GOT3 (cell line): ENCODE results near the gene CSMD2.
"Not testable (repeated sequence)": the region's sequence is repeated elsewhere in the genome, so short reads cannot be mapped to it uniquely, and the experiment has no call there.

Source experiments
- DNase-seq: peaks from one replicate; lab custom pipeline; 2025; ENCODE audit warnings: mixed read lengths; lab: John Stamatoyannopoulos, UW

Gene CSMD2

GRCh38 chr1:34052565-34052964, 112.5 kb downstream of the CSMD2 start:
- DNase-seq: no peak

DNA sequence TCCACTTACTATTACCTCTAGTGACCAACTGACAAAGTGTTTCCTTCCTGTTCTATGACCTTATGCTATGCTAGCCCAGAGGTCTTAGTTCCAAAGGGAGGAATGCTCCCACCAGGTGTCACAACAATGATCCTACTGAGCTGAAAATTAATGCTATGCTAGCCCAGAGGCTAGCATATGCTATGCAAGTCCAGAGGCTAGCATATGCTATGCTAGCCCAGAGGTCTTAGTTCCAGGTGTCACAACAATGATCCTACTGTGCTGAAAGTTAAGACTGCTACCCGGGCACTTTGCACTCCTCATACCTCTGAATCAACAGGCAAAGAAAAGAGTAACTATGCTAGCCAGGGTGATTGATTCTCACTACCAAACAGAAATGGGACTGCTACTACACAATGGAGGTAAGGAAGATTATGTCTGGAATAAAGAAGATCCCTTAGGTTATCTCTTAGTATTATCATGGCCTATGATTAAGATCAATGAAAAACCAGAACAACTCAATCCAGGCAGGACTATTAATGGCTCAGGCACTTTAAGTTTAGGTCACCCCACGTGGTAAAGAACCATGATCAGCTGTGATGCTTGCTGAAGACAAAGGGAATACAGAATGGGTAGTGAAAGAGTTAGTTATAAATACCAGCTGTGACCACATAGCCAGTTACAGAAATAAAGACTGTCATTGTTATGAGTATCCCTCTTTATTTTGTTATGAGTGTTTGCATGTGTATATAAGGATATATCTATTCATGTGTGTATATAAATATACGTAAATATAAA, 114.1 kb downstream of the CSMD2 start:
- no peak for DNase-seq

GRCh38 chr1:34049994-34050393, 115.0 kb downstream of the CSMD2 start:
- no peak for DNase-seq

DNA sequence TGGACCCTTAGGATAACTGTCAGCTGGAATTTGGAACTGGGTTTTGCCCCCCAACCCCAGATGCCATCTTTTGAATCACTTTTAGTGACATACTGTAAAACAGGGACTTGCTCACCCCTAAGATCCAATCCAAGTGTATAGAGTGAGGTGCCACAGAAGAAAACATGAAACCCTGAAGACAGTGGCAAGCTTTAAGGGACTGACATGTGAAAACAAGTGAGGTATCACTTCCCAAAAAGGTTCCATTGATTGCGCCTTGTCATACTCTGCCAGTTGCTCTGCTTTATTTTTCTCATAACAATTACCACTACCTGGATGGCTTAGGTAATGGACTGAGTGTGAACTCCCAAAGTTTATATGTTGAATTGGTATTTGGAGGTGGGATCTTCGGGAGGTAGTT, 115.6 kb downstream of the CSMD2 start:
- no peak for DNase-seq

- DNase-seq: no peak
Measured at GRCh38 chr1:34037856-34038255, 127.2 kb downstream of the CSMD2 start.

DNA sequence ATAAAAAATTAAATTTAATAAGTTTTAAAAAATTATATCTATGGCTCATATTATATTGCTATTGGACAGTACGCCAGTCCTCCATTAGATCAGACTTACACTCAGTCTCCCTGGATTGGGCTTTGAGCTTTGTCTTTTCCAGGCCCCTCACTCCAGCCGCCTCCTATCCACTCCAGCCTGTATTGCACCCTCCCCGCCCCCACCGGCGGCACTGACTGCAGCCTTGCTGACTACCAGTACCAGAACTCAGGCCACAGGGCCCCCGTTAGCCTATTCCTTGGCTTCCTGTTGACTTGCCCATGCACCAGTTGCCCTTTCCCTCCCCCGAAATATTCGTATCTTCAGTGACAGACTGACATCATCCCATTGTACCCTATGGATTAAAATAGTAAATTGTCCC, 127.9 kb downstream of the CSMD2 start:
- no peak for DNase-seq

DNA sequence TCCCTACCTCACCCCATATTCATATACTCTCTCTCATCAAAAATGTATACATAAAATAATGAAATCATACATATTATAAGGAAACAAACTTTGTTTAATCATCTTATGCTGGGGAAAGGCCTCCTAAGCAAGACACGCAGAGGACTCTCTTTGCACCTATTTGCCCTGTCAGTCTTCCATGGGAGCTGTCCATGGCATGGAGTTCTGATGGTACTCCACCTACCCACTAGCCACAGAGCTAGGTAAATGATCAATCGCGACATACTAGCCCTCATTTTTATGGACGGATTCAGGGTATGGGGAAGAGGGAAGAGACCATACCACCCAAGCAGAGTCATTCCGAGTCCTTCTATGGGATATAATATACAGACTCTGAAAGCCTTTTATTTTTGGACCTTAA, 131.0 kb downstream of the CSMD2 start:
- DNase-seq: no peak

DNA sequence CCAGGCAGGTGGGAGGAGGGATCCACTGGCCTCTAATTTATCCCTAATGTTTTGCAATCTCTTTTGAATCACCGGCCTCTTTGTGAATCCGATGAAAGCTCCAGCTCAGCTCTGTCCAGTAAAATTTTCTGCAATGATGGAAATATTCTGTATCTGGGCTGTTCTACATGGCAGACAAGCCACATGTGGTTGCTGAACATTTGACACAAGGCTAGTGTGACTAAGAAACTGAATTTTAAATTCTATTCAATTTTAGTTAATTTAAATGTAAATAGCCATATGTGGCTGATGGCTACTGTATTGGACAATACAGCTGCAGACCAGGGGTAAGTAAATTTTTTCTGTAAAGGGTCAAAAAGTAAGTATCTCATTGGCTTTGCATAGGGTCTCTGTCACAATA, 135.1 kb downstream of the CSMD2 start:
- no peak for DNase-seq

DNA sequence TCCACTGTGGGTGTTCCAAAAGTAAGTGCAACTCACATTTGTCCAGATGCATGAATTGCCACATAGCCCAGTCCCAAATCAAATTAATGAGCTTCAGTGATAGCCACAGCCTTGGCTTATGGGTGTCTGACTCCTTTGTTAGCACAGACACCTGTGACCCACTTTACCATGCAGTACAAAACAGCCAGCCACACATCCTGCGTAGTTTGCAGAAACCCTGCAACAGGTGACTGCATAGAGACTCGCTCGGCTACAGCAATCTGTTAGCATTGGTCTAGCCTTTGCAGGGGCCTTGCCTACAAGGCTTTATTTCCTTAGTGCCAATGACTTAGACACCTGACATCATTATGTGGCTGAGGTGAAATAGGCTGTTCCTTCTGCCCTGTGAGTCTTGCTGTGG, 135.5 kb downstream of the CSMD2 start:
- no peak for DNase-seq

- DNase-seq: no peak
Measured at GRCh38 chr1:34028381-34029055, 136.5 kb downstream of the CSMD2 start.

- DNase-seq: no peak
Measured at GRCh38 chr1:34025675-34026074, 139.4 kb downstream of the CSMD2 start.

GRCh38 chr1:34024485-34024884, 140.5 kb downstream of the CSMD2 start:
- no peak for DNase-seq

- no peak for DNase-seq
Measured at GRCh38 chr1:34019741-34020552, 145.1 kb downstream of the CSMD2 start.

GRCh38 chr1:34018285-34018684, 146.7 kb downstream of the CSMD2 start:
- no peak for DNase-seq

DNA sequence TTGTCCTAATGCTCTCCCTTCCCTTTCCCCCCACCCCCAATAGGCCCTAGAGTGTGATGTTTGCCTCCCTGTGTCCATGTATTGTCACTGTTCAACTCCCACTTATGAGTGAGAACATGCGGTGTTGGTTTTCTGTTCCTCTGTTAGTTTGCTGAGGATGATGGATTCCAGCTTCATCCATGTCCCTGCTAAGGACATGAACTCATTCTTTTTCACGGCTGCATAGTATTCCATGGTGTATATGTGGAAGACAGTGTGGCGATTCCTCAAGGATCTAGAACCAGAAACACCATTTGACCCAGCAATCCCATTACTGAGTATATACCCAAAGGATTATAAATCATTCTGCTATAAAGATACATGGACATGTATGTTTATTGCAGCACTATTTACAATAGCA, 148.7 kb downstream of the CSMD2 start:
- not testable (repeated sequence) for DNase-seq

DNA sequence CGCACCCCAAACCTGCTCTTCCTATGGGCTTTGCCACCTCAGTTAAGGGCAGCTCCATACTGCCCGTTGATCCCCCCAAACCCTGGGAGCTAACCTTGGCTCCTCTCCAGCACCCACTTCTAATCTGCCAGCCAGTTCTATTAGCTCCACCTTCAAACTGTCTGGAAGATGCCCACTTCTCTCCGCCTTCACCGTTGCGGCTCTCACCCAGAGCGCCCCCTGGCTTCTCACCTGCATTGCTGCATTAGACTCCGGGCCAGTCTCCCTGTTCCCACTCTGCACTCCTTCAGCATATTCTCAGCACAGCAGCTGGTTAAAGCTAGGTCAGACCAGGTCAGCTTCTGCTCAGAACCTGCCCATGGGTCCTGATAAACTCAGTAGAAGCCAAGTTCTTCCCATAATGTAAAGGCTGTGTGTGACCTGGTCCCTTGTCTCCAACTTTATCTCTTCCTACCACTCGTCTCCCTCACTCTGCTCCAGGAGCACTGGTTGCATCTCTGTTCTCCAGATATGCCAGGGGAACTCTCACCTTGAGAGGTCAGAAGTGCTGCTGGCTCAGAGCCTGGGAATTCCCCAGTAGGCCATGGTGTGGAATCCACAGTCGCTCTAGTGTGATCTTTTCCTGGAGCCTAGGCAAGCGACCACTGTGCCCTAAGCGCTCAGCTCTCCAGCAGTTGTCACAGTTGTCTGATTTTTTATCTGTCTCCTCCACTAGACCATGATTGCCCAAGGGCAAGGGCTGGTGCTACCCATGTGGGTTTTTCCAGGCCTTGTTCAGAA, 150.9 kb downstream of the CSMD2 start:
- no peak for DNase-seq

DNA sequence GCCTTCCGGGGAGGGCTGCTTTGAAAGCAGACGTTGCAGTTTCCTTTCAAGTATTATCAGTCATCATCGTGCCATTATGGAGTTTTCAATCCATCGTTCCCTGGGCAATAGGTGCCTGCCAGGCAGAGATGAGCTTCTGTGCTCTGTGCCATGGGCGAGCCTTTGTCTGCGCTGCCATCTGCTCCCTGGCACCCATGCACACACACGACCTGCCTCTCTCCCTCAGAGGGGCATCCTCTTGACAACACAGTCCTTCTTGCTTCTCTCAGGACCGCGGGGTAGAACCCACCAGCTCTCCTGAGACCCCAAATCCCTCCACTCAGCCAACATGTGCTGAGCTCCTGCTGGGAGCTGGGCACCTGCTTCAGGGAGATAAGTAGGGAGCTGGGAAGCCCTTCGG, 151.9 kb downstream of the CSMD2 start:
- no peak for DNase-seq

- DNase-seq: no peak
Measured at GRCh38 chr1:34009340-34009985, 155.6 kb downstream of the CSMD2 start.

DNA sequence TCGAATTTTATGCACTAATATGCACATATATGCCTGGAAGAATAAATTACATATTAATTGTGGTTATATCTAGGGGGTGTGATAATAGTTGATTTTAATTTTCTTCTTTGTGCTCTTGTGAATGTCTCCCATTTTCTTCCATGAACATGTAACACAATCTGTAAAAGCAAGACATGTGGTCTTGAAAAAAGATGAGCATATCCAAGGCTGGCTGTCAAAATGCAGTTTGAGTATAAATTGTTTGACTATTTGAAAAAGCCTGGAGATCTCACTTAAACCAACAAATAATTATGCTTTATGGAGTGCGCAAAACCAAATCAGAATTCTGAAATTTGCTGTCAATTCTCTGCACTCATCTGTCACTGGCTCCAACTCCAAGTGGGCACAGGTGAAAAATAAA, 157.3 kb downstream of the CSMD2 start:
- no peak for DNase-seq

DNA sequence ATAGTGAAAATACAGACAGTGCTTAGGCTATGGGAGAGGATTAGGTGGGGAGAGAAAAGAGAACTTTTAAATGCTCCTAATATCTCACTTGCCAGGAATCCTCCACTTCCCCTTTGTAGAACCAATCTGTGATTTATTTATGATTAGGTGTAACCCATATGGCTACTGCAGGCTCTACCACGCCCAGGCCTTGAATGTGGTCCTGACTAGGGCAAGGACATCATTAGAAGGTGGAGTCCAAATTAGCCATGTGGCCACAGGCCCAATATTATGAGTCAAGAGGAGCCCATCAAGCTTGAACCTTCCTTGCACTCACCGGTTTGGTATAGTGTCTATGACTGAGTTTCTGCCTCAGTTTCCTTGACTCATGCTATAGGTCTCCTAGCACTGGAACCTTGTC, 159.7 kb downstream of the CSMD2 start:
- DNase-seq: no peak

GRCh38 chr1:34002810-34003209, 162.2 kb downstream of the CSMD2 start:
- DNase-seq: no peak
